Measurements from ENCODE around the gene NPY.

DNA sequence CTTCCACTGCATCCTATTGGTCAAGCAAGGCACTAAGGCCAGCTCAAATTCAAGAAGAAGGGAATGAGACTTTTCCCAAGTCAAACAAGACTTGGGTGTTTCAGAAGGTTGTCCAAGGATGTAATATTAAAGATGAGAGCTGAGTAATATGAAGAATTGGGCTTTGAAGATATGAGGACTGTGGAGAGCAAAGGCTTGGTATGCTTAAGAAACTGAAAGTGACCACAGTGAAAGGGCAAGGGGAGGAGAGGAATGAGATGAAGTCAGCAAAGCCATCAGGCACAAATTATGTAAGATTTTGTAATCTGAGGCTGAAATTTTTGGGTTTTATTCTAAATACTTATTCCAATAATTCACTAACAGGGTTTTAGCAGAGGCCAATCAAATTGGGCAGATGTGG lies 38.6 kb upstream of the NPY start:
- TF ChIP-seq EGR1 (IDR thresholded peaks at IDR 0.05; ENCODE audit: low read depth in 2 of 2) (no peak), REST (IDR thresholded peaks at IDR 0.05) (no peak), RAD21 (IDR thresholded peaks at IDR 0.05) (no peak), JUND (IDR thresholded peaks at IDR 0.05) (no peak), YY1 (IDR thresholded peaks at IDR 0.05) (no peak), FOXA2 (IDR thresholded peaks at IDR 0.05) (no peak), MAX (IDR thresholded peaks at IDR 0.05) (no peak), HNF4G (IDR thresholded peaks at IDR 0.05) (no peak), GABPA (IDR thresholded peaks at IDR 0.05 in 1 of 2, conservative IDR thresholded peaks at IDR 0.05 in 1 of 2) (no peak), RXRA (IDR thresholded peaks at IDR 0.05) (no peak), TAF1 (conservative IDR thresholded peaks at IDR 0.05) (no peak)
- TF ChIP-seq, protein P1, sequence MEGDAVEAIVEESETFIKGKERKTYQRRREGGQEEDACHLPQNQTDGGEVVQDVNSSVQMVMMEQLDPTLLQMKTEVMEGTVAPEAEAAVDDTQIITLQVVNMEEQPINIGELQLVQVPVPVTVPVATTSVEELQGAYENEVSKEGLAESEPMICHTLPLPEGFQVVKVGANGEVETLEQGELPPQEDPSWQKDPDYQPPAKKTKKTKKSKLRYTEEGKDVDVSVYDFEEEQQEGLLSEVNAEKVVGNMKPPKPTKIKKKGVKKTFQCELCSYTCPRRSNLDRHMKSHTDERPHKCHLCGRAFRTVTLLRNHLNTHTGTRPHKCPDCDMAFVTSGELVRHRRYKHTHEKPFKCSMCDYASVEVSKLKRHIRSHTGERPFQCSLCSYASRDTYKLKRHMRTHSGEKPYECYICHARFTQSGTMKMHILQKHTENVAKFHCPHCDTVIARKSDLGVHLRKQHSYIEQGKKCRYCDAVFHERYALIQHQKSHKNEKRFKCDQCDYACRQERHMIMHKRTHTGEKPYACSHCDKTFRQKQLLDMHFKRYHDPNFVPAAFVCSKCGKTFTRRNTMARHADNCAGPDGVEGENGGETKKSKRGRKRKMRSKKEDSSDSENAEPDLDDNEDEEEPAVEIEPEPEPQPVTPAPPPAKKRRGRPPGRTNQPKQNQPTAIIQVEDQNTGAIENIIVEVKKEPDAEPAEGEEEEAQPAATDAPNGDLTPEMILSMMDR (IDR thresholded peaks at IDR 0.05; ENCODE audit: low read depth, low read length, missing input control) = no peak
- TF ChIP-seq, protein P2, sequence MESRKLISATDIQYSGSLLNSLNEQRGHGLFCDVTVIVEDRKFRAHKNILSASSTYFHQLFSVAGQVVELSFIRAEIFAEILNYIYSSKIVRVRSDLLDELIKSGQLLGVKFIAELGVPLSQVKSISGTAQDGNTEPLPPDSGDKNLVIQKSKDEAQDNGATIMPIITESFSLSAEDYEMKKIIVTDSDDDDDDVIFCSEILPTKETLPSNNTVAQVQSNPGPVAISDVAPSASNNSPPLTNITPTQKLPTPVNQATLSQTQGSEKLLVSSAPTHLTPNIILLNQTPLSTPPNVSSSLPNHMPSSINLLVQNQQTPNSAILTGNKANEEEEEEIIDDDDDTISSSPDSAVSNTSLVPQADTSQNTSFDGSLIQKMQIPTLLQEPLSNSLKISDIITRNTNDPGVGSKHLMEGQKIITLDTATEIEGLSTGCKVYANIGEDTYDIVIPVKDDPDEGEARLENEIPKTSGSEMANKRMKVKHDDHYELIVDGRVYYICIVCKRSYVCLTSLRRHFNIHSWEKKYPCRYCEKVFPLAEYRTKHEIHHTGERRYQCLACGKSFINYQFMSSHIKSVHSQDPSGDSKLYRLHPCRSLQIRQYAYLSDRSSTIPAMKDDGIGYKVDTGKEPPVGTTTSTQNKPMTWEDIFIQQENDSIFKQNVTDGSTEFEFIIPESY (IDR thresholded peaks at IDR 0.05) = no peak

Data from liver (tissue), 3 donors.